IMR-90 (cell line): Measurements from ENCODE around the gene DAB2. TPM values are rescaled to one million over a fixed set of nuclear protein-coding genes. Genes with fewer than 3 reads are reported as not detected.

Experiments used
- ATAC-seq: fragments of 200-7000 bp; cut with Tn5 transposase; 2 replicates; pipeline ENCODE4 v1.9.1; 2020; ENCODE audit warnings: low read depth, mild to moderate bottlenecking, moderate library complexity
- Bru-seq: library from RNA; stranded (reverse); fragments of 400-500 nt; gene quantifications from one replicate; lab custom pipeline; 2021; lab: Mats Ljungman, UMichigan
- BruChase-seq, 2 experiments: library from RNA; stranded (reverse); fragments of 400-500 nt; gene quantifications; one replicate each; lab custom pipeline; 2021; lab: Mats Ljungman, UMichigan
- BruUV-seq: library from RNA; stranded (reverse); fragments of 400-500 nt; replicated peaks from 2 replicates; lab custom pipeline; 2021; lab: Mats Ljungman, UMichigan
- CTCF ChIA-PET: fragments of 300-600 bp; formaldehyde crosslinking; extraction: SDS; loops from one replicate; lab custom pipeline; 2021; ENCODE audit warnings: antibody characterized with exemption; lab: Yijun Ruan, JAX
- POLR2A ChIA-PET: fragments of 300-600 bp; sonication (Branson Sonifier 250); formaldehyde crosslinking; loops from one replicate; lab custom pipeline; 2022; ENCODE audit warnings: antibody characterized with exemption; ENCODE audit not compliant: unreplicated experiment; lab: Charles Lee
- DNase-seq: peaks from one replicate; pipeline ENCODE4 v3.0.0; 2013
- H2AFZ ChIP-seq: replicated peaks from 2 replicates; pipeline ENCODE3; 2013; ENCODE audit warnings: low read length, mild to moderate bottlenecking; ENCODE audit not compliant: poor library complexity
- H2AK5ac ChIP-seq: 2 replicates; pipeline ENCODE4 v1.6.1; 2013; ENCODE audit warnings: low read depth, low read length, inconsistent platforms
- H2AK9ac ChIP-seq: replicated peaks from 2 replicates; pipeline ENCODE3; 2013; ENCODE audit warnings: mild to moderate bottlenecking, low read depth, low read length, moderate library complexity; ENCODE audit not compliant: poor library complexity
- H2BK120ac ChIP-seq: 2 replicates; pipeline ENCODE4 v1.6.1; 2013; ENCODE audit warnings: low read depth, low read length, inconsistent platforms
- H2BK15ac ChIP-seq: 3 replicates; pipeline ENCODE4 v1.6.1; 2013; ENCODE audit warnings: low read depth, low read length, inconsistent platforms
- H2BK20ac ChIP-seq: 2 replicates; pipeline ENCODE4 v1.6.1; 2013; ENCODE audit warnings: low read depth, mild to moderate bottlenecking, inconsistent platforms, low read length, moderate library complexity
- H2BK5ac ChIP-seq: 2 replicates; pipeline ENCODE4 v1.6.1; 2013; ENCODE audit warnings: mild to moderate bottlenecking, low read depth, low read length, inconsistent platforms; ENCODE audit not compliant: poor library complexity, severe bottlenecking
- H3K14ac ChIP-seq: replicated peaks from 2 replicates; pipeline ENCODE4 v1.6.1; 2013; ENCODE audit warnings: low read depth, low read length, inconsistent platforms
- H3K18ac ChIP-seq: 2 replicates; pipeline ENCODE4 v1.6.1; 2013; ENCODE audit warnings: low read depth, low read length, control low read depth
- H3K23ac ChIP-seq: 2 replicates; pipeline ENCODE4 v1.6.1; 2013; ENCODE audit warnings: low read depth, low read length, inconsistent platforms
- H3K27ac ChIP-seq: 2 replicates; pipeline ENCODE4 v1.5.1; 2013; ENCODE audit warnings: mild to moderate bottlenecking, control low read depth, low read length; ENCODE audit not compliant: insufficient read depth
- H3K27me3 ChIP-seq: 2 replicates; pipeline ENCODE4 v1.6.1; 2013; ENCODE audit warnings: low read length; ENCODE audit not compliant: control insufficient read depth, insufficient read depth
- H3K36me3 ChIP-seq: 2 replicates; pipeline ENCODE4 v1.6.1; 2013; ENCODE audit warnings: low read length, mixed read lengths; ENCODE audit not compliant: control insufficient read depth, insufficient read depth
- H3K4ac ChIP-seq: 2 replicates; pipeline ENCODE4 v1.6.1; 2013; ENCODE audit warnings: low read depth, low read length, inconsistent platforms
- H3K4me1 ChIP-seq: 2 replicates; pipeline ENCODE4 v1.6.1; 2013; ENCODE audit warnings: low read length, mixed read lengths; ENCODE audit not compliant: control insufficient read depth, insufficient read depth
- H3K4me2 ChIP-seq: 2 replicates; pipeline ENCODE4 v1.6.1; 2013; ENCODE audit warnings: low read depth, mild to moderate bottlenecking, control low read depth, low read length, moderate library complexity
- H3K4me3 ChIP-seq: 2 replicates; pipeline ENCODE4 v1.5.1; 2013; ENCODE audit warnings: low read depth, mild to moderate bottlenecking, control low read depth, low read length, moderate library complexity; ENCODE audit not compliant: insufficient read depth
- H3K56ac ChIP-seq: 2 replicates; pipeline ENCODE4 v1.6.1; 2013; ENCODE audit warnings: low read length, inconsistent platforms; ENCODE audit not compliant: insufficient read depth; ENCODE audit errors: extremely low read depth
- H3K79me1 ChIP-seq, 2 experiments: 2 replicates each; pipeline ENCODE4 v1.6.1; 2013; ENCODE audit warnings: low read length in 2 of 2, inconsistent platforms in 1 of 2, low read depth in 1 of 2
- H3K9ac ChIP-seq: 2 replicates; pipeline ENCODE4 v1.6.1; 2013; ENCODE audit warnings: low read depth, low read length, control low read depth
- H3K9me1 ChIP-seq: 2 replicates; pipeline ENCODE4 v1.6.1; 2013; ENCODE audit warnings: low read length, inconsistent platforms; ENCODE audit not compliant: insufficient read depth
- H3K9me3 ChIP-seq: 2 replicates; pipeline ENCODE4 v1.6.1; 2013; ENCODE audit warnings: low read length; ENCODE audit not compliant: control insufficient read depth, insufficient read depth
- H4K20me1 ChIP-seq: 2 replicates; pipeline ENCODE4 v1.6.1; 2013; ENCODE audit warnings: low read length, inconsistent platforms; ENCODE audit not compliant: insufficient read depth
- H4K5ac ChIP-seq: 2 replicates; pipeline ENCODE4 v1.6.1; 2013; ENCODE audit warnings: mild to moderate bottlenecking, low read depth, low read length, control low read depth
- H4K8ac ChIP-seq, 2 experiments: 2 replicates each; pipeline ENCODE4 v1.6.1; 2013; ENCODE audit warnings: low read depth in 2 of 2, low read length in 2 of 2, control low read depth in 1 of 2, inconsistent platforms in 1 of 2
- H4K91ac ChIP-seq: 2 replicates; pipeline ENCODE4 v1.6.1; 2013; ENCODE audit warnings: low read depth, low read length, inconsistent platforms; ENCODE audit not compliant: insufficient read depth
- BHLHE40 ChIP-seq: fragments of 150-350 bp; IDR thresholded peaks from 2 replicates; pipeline ENCODE4 v1.6.1; 2016; ENCODE audit warnings: mild to moderate bottlenecking, low read depth, low read length
- CEBPB ChIP-seq: IDR thresholded peaks from 2 replicates; pipeline ENCODE4 v1.6.1; 2012; ENCODE audit warnings: low read depth, low read length, improper control_type of control experiment
- CHD1 ChIP-seq: IDR thresholded peaks from 2 replicates; pipeline ENCODE4 v1.6.1; 2012; ENCODE audit warnings: low read depth, low read length, improper control_type of control experiment
- FOS ChIP-seq: fragments of 150-350 bp; IDR thresholded peaks from 2 replicates; pipeline ENCODE4 v1.6.1; 2016; ENCODE audit warnings: low read depth, low read length
- MAFK ChIP-seq: IDR thresholded peaks from 2 replicates; pipeline ENCODE4 v1.6.1; 2012; ENCODE audit warnings: low read depth, low read length, improper control_type of control experiment
- MAZ ChIP-seq: IDR thresholded peaks from 2 replicates; pipeline ENCODE4 v1.6.1; 2012; ENCODE audit warnings: low read depth, mild to moderate bottlenecking, low read length, improper control_type of control experiment, moderate library complexity, borderline replicate concordance
- MXI1 ChIP-seq: IDR thresholded peaks from 2 replicates; pipeline ENCODE4 v1.6.1; 2012; ENCODE audit warnings: low read depth, mild to moderate bottlenecking, low read length, moderate library complexity, borderline replicate concordance
- POLR2A ChIP-seq: IDR thresholded peaks from 2 replicates; pipeline ENCODE4 v1.6.1; 2012; ENCODE audit warnings: mild to moderate bottlenecking, low read depth, low read length
- RAD21 ChIP-seq: IDR thresholded peaks from 2 replicates; pipeline ENCODE4 v1.6.1; 2012; ENCODE audit warnings: low read length, improper control_type of control experiment
- RCOR1 ChIP-seq: IDR thresholded peaks from 2 replicates; pipeline ENCODE4 v1.6.1; 2012; ENCODE audit warnings: mild to moderate bottlenecking, low read length, improper control_type of control experiment; ENCODE audit not compliant: insufficient replicate concordance
- RFX5 ChIP-seq: IDR thresholded peaks from 2 replicates; pipeline ENCODE4 v1.8.0; 2012; ENCODE audit warnings: low read depth, mild to moderate bottlenecking, low read length, moderate library complexity
- SMC3 ChIP-seq: fragments of 150-350 bp; IDR thresholded peaks from 2 replicates; pipeline ENCODE4 v1.6.1; 2016; ENCODE audit warnings: low read depth, mild to moderate bottlenecking, antibody characterized with exemption, low read length, moderate library complexity
- USF2 ChIP-seq: fragments of 150-350 bp; IDR thresholded peaks from 2 replicates; pipeline ENCODE4 v1.6.1; 2017; ENCODE audit warnings: mild to moderate bottlenecking, antibody characterized with exemption, low read length, low read depth
- WGBS, 2 experiments: methylation state at CpG; one replicate each; pipeline versions ENCODE4 v1.1.5 to v1.1.7; 2013; ENCODE audit warnings: missing lambda C conversion rate in 2 of 2; ENCODE audit not compliant: insufficient read length in 1 of 2; ENCODE audit errors: extremely low coverage in 2 of 2; 5-methylcytosine and 5-hydroxymethylcytosine counted together
- dilution Hi-C: fragments of 300-500 bp; cut with HindIII; formaldehyde crosslinking; loops from one replicate; pipeline ENCODE4 v1.14.3; 2018; ENCODE audit warnings: low sequenced_read_pairs; ENCODE audit not compliant: unreplicated experiment
- in situ Hi-C: fragments of 300-500 bp; cut with MboI; formaldehyde crosslinking; loops from 3 replicates; pipeline ENCODE4 v1.14.3; 2019; ENCODE audit warnings: low sequenced_read_pairs, inconsistent platforms, mixed read lengths
- intact Hi-C: fragments of 100-400 bp; cut with micrococcal nuclease; formaldehyde crosslinking; loops from 2 replicates; pipeline ENCODE4 v1.10.0; 2022
- long read RNA-seq: library from polyadenylated mRNA; unstranded; transcript quantifications from one replicate; pipeline ENCODE4 v2.0.0, GENCODE V29; 2021; ENCODE audit not compliant: unreplicated experiment
- polyA plus RNA-seq, 3 experiments: library from polyadenylated mRNA; depleted of rRNA; stranded (reverse); fragments of >200 nt; gene quantifications; 2 replicates each; pipeline ENCODE4 v1.2.3, GENCODE V29; 2012; ENCODE audit warnings: low replicate concordance in 1 of 3
- total RNA-seq: library from RNA; depleted of rRNA; stranded (reverse); fragments of >200 nt; gene quantifications from 2 replicates; pipeline ENCODE4 v1.2.3, GENCODE V29; 2012; rRNA removed

Gene DAB2
- total RNA-seq (50.0 and 97.2 TPM in 2 replicates), polyA plus RNA-seq (2012; rRNA removed) (95.9 and 101 TPM in 2 replicates), Bru-seq, nascent RNA (percentile 100 among the genes with signal in this experiment), BruChase-seq, experiment 1, labeled RNA remaining after a 6-hour chase (percentile 97 among the genes with signal in this experiment), BruChase-seq, experiment 2, labeled RNA remaining after a 2-hour chase (percentile 98 among the genes with signal in this experiment)
- polyA plus RNA-seq (2012; cell fraction: cytosol; rRNA removed), result 40.6 and 65.1 TPM in 2 replicates
- polyA plus RNA-seq (2012; cell fraction: nucleus; rRNA removed; ENCODE audit: low replicate concordance), result 76.6 and 217 TPM in 2 replicates
- long read RNA-seq, full-length matches to known transcripts, result 86 of 206 reads
- long read RNA-seq, partial matches to known transcripts, result 98 of 206 reads
- long read RNA-seq, other reads (novel, unspliced or antisense), result 22 of 206 reads

- BruUV-seq, result no TSS peak
- H3K36me3 ChIP-seq, result peaks cover 6% of the 10 kb centered on the region
- TF ChIP-seq USF2 (0 out of 2 replicates have a peak, but pooled peaks have one; percentile 4), CHD1 (no peak; the same call in 1 of the 2 replicates), RAD21 (peak; percentile 61), SMC3 (peak; percentile 61), MXI1 (0 out of 2 replicates have a peak, but pooled peaks have one; percentile 71), FOS (no peak), MAZ (peak; percentile 91), BHLHE40 (peak; percentile 6; the same call in 1 of the 2 replicates), CEBPB (no peak), RFX5 (no peak), MAFK (peak; percentile 11; the same call in 1 of the 2 replicates), RCOR1 (no peak), POLR2A (peak; percentile 98)
These were observed at the start of gene DAB2 for GRCh38 chr5:39424736-39425637. TSS of gene DAB2 (minus strand) at chr5:39424980. CDS start at chr5:39394320, 30,660 bp downstream.

More at GRCh38 chr5:39424736-39425637, at the start of gene DAB2:
- Histone ChIP-seq H3K27me3 (no peaks in the 10 kb centered on the region), H3K4ac (peak within 1 kb of the TSS; percentile 91), H3K9me3 (no peaks in the 10 kb centered on the region), H2AK9ac (peak within 1 kb of the TSS; percentile 89), H2BK5ac (peak within 1 kb of the TSS; percentile 95), H3K4me1 (peaks cover 18% of the 10 kb centered on the region), H3K56ac (peak within 1 kb of the TSS; percentile 98), H2BK15ac (peak within 1 kb of the TSS; percentile 62), H3K79me1 (peaks cover 3 to 35% of the 10 kb centered on the region in 2 experiments), H3K14ac (peak within 1 kb of the TSS; percentile 98), H3K9me1 (peaks cover 10% of the 10 kb centered on the region), H4K5ac (peak within 1 kb of the TSS; percentile 90), H3K4me3 (peak within 1 kb of the TSS; percentile 99), H2BK20ac (peak within 1 kb of the TSS; percentile 70), H4K91ac (peak within 1 kb of the TSS; percentile 81), H3K23ac (peak within 1 kb of the TSS; percentile 97), H3K9ac (peak within 1 kb of the TSS; percentile 96), H3K27ac (peak within 1 kb of the TSS; percentile 89), H3K4me2 (peak within 1 kb of the TSS; percentile 100), H4K8ac (peak within 1 kb of the TSS; percentile 42 to 90), H4K20me1 (peaks cover 35% of the 10 kb centered on the region), H2AK5ac (peak within 1 kb of the TSS; percentile 93), H2BK120ac (peak within 1 kb of the TSS; percentile 96), H3K18ac (peak within 1 kb of the TSS; percentile 96), H2AFZ (peak within 1 kb of the TSS; percentile 90)
- CTCF ChIA-PET, result interaction anchor here (0.6 to 3.5 kb wide), 26 partner anchors 12 to 246 kb away, joined by 3 to 24 read pairs (median 3); no protein-coding TSS in a partner anchor
- dilution Hi-C loops, result no loop called here
- intact Hi-C loops, result loop anchor here (1.0 to 5.0 kb wide), 7 partner anchors 26 to 1407 kb away; no protein-coding TSS in a partner anchor
- DNase-seq (peak; percentile 96), ATAC-seq (peak; percentile 77)
- POLR2A ChIA-PET, result interaction anchor here (0.6 to 2.7 kb wide), 19 partner anchors 9 to 336 kb away, joined by 3 to 16 read pairs (median 4); no protein-coding TSS in a partner anchor
- in situ Hi-C loops, result no loop called here
- WGBS, 2 experiments, result 0% methylated on average over 19 of the region's 53 CpGs; no CpG with 5 or more reads in 1 of the 2 experiments
